Adrenal gland (tissue), 12 donors: ENCODE measurements around the gene GPRC5A. TPM values are rescaled to one million over a fixed set of nuclear protein-coding genes. Genes with fewer than 3 reads are reported as not detected.

Experiments
- DNase-seq, 7 donors: peaks; one replicate each; pipeline ENCODE4 v3.0.0-alpha.2; 2019 to 2020
- H3K27ac ChIP-seq, 5 donors: fragments of 200-600 bp; sonication (generic) in 4 of 5; 1 replicate in 3 of 5; 2 replicates in 2 of 5; pipeline versions ENCODE4 v1.5.1 to v1.8.0; 2016 to 2020; ENCODE audit warnings: mild to moderate bottlenecking in 1 of 5
- H3K27me3 ChIP-seq: fragments of 200-600 bp; 2 replicates; pipeline ENCODE4 v1.8.0; 2021
- H3K36me3 ChIP-seq, 2 donors: fragments of 200-600 bp; replicated peaks in 1 of 2; 1 replicate in 1 of 2; 2 replicates in 1 of 2; pipeline versions ENCODE4 v1.5.1 to v1.8.0; 2018 to 2022
- H3K4me1 ChIP-seq, 2 donors: fragments of 200-600 bp; replicated peaks in 1 of 2; 1 replicate in 1 of 2; 2 replicates in 1 of 2; pipeline versions ENCODE4 v1.5.1 to v1.8.0; 2018 to 2021
- H3K4me3 ChIP-seq, 4 donors: fragments of 200-600 bp; sonication (generic) in 3 of 4; one replicate each; pipeline ENCODE4 v1.5.1; 2016 to 2018
- H3K9me3 ChIP-seq, 3 donors: fragments of 200-600 bp; sonication (generic) in 1 of 3; replicated peaks in 1 of 3; 1 replicate in 2 of 3; 2 replicates in 1 of 3; pipeline versions ENCODE4 v1.5.1 to v1.8.0; 2016 to 2021
- POLR2A ChIP-seq, 2 donors: fragments of 450-650 bp; IDR thresholded peaks; one replicate each; pipeline ENCODE4 v1.6.1; 2017; ENCODE audit warnings: antibody characterized with exemption in 2 of 2, mild to moderate bottlenecking in 2 of 2, moderate library complexity in 1 of 2
- WGBS, 4 donors: extraction: QIAGEN DNeasy Blood & Tissue Kit in 2 of 4; methylation state at CpG; one replicate each; pipeline versions ENCODE4 v1.1.5 to v1.1.7; 2013 to 2017; 5-methylcytosine and 5-hydroxymethylcytosine counted together
- intact Hi-C, 2 donors: fragments of 100-400 bp; cut with DNase I; formaldehyde crosslinking; loops; one replicate each; pipeline versions ENCODE4 v1.14.1 to v1.15.0; 2022 to 2023
- polyA plus RNA-seq, 3 donors: library from polyadenylated mRNA; stranded (reverse); fragments of 200-250 nt in 2 of 3; fragments of 350-450 nt in 1 of 3; fragmentation: Illumina TruSeq in 1 of 3; extraction: RNeasy Lipid Tissue Mini Kit (QIAGEN cat#74804) in 1 of 3; gene quantifications; one replicate each; pipeline ENCODE4 v1.2.3, GENCODE V29; 2013 to 2014
- total RNA-seq, 9 donors: library from RNA; depleted of rRNA in 4 of 9; stranded (reverse); fragments of >200 nt in 4 of 9; fragments of 120-200 nt in 1 of 9; fragmentation: NEBNext Ultra II Directional in 1 of 9; extraction: Animal tissue kit (Norgen Biotek cat#: 25700) in 1 of 9; gene quantifications; one replicate each; pipeline versions ENCODE4 v1.1.0 to v1.2.4, GENCODE V29; 2013 to 2023
- TF ChIP-seq, protein P1 (sequence below), 6 experiments: fragments of 450-650 bp in 4 of 6; fragments of 200-600 bp in 2 of 6; sonication (generic) in 1 of 6; IDR thresholded peaks; 1 replicate in 5 of 6; 2 replicates in 1 of 6; pipeline versions ENCODE4 v1.5.1 to v1.8.0; 2016 to 2021; ENCODE audit warnings: antibody characterized with exemption in 6 of 6, mild to moderate bottlenecking in 2 of 6, moderate library complexity in 1 of 6
- donor health status: healthy with polysubstance abuse.
- donor health status: Bipolar disorder and iron deficiency.
- donor health status: DM: yes; HTN: yes; CAD: no.
- donor health status: DM: no; HTN: no; CAD: no.
- donor health status: DM: no; HTN: no; CAD: no.
- donor health status: DM: yes; HTN: yes; CAD: no.

The GPRC5A gene
- total and polyA plus RNA-seq, 12 donors = 0.33 to 22.3 (median 6.2) TPM

DNA sequence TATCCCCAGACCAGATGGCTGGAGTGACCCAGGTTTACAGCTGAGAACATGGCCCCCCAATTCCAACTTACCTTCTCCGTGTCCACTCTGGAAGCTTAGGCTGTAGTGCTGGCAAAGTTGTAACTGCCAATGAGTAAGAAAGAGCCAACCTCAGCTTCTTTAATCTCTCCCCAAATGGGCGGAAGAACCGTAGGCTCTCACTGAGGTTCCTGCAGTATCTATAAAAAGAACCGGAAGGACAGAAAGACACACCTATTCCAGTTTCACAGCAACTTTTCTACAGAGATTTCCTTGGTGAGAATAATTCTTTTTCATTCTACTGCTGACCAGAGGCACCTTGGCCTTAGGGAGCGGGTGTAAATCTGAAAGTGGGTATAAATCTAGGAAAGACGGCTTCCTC, 60.7 kb downstream of the GPRC5A start, which contains the start of gene GPRC5D:
GPRC5D (minus strand) TSS at position 135 of the 400 bp plus-strand sequence. CDS start 1,786 bp downstream, outside the sequence.
- no peak for DNase-seq
- H3K27me3 ChIP-seq = no peaks in the 10 kb centered on the region

DNA sequence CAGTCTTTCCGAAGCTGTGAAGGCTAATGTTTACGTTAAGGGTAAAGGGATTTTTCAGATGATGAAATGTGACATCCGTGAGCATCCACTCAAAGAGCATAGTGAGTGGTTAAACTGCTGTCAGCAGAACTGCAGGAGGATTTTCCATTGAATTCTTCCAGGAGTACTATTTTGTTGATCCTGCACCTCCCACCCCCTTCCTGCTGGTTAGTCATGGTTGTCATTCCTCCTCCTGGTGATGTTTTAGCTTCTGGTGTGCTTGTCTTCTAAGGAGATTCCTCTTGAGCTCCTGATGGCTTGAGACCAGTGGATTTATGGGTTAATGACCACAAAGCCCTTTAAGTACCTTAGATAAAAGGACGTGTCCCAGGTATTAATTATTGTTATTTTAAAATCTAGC, 63.0 kb downstream of the GPRC5A start:
- H3K27ac ChIP-seq = no peak overlapping the region
- DNase-seq = no peak
- H3K4me1 ChIP-seq = no peaks in the 10 kb centered on the region
- no peaks in the 10 kb centered on the region for H3K27me3 ChIP-seq
- intact Hi-C loops = no loop called here
- 73 to 87% (median 83%) methylated on average over 4 of the region's 4 CpGs for WGBS, 4 donors
- H3K36me3 ChIP-seq = no peaks in the 10 kb centered on the region
- TF ChIP-seq, protein P1, sequence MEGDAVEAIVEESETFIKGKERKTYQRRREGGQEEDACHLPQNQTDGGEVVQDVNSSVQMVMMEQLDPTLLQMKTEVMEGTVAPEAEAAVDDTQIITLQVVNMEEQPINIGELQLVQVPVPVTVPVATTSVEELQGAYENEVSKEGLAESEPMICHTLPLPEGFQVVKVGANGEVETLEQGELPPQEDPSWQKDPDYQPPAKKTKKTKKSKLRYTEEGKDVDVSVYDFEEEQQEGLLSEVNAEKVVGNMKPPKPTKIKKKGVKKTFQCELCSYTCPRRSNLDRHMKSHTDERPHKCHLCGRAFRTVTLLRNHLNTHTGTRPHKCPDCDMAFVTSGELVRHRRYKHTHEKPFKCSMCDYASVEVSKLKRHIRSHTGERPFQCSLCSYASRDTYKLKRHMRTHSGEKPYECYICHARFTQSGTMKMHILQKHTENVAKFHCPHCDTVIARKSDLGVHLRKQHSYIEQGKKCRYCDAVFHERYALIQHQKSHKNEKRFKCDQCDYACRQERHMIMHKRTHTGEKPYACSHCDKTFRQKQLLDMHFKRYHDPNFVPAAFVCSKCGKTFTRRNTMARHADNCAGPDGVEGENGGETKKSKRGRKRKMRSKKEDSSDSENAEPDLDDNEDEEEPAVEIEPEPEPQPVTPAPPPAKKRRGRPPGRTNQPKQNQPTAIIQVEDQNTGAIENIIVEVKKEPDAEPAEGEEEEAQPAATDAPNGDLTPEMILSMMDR (IDR thresholded peaks at IDR 0.05) = no peak
- TF ChIP-seq POLR2A (IDR thresholded peaks at IDR 0.05) = no peak
- no peak overlapping the region for H3K4me3 ChIP-seq
- H3K9me3 ChIP-seq = no peaks in the 10 kb centered on the region

More for the DNA sequence above, 60.7 kb downstream of the GPRC5A start, which contains the start of gene GPRC5D:
- Histone ChIP-seq H3K27ac (no peak within 1 kb of the TSS), H3K4me1 (no peaks in the 10 kb centered on the region), H3K4me3 (no peak within 1 kb of the TSS), H3K36me3 (no peaks in the 10 kb centered on the region), H3K9me3 (no peaks in the 10 kb centered on the region)
- WGBS, 4 donors = 95 to 97% (median 96%) methylated on average over 6 of the region's 6 CpGs
- intact Hi-C loops = no loop called here
- TF ChIP-seq, protein P1 (IDR thresholded peaks at IDR 0.05) = no peak
- TF ChIP-seq POLR2A (IDR thresholded peaks at IDR 0.05) = no peak

GRCh38 chr12:12954878-12955625, 63.7 kb downstream of the GPRC5A start:
- intact Hi-C loops = no loop called here

GRCh38 chr12:12958886-12959285, 67.5 kb downstream of the GPRC5A start:
- H3K27me3 ChIP-seq = no peaks in the 10 kb centered on the region
- H3K4me3 ChIP-seq = no peak overlapping the region
- H3K27ac ChIP-seq = no peak overlapping the region
- WGBS, 4 donors = 76 to 79% (median 78%) methylated on average over 7 of the region's 7 CpGs
- H3K36me3 ChIP-seq = no peaks in the 10 kb centered on the region
- TF ChIP-seq, protein P1 (IDR thresholded peaks at IDR 0.05) = no peak
- TF ChIP-seq POLR2A (IDR thresholded peaks at IDR 0.05) = no peak
- intact Hi-C loops = no loop called here
- H3K9me3 ChIP-seq = no peaks in the 10 kb centered on the region
- no peaks in the 10 kb centered on the region for H3K4me1 ChIP-seq
- no peak for DNase-seq

More at GRCh38 chr12:12954878-12955625, 63.7 kb downstream of the GPRC5A start:
- TF ChIP-seq, protein P1 (IDR thresholded peaks at IDR 0.05) = no peak
- TF ChIP-seq POLR2A (IDR thresholded peaks at IDR 0.05) = no peak
- H3K36me3 ChIP-seq = no peaks in the 10 kb centered on the region
- no peaks in the 10 kb centered on the region for H3K4me1 ChIP-seq
- H3K4me3 ChIP-seq = no peak overlapping the region
- H3K27me3 ChIP-seq = no peaks in the 10 kb centered on the region
- no peak overlapping the region for H3K27ac ChIP-seq
- no peak for DNase-seq
- no peaks in the 10 kb centered on the region for H3K9me3 ChIP-seq
- WGBS, 4 donors = 89 to 97% (median 92%) methylated on average over 5 to 6 of the region's 6 CpGs
